WI38 (cell line): ENCODE results near the gene FBXO38.

Experiments
- H3K4me3 ChIP-seq: 2 replicates; pipeline ENCODE4 v1.5.1; 2011; ENCODE audit warnings: low read depth, mild to moderate bottlenecking, control low read depth, low read length
- TF ChIP-seq, protein P1 (sequence below): IDR thresholded peaks from 2 replicates; pipeline ENCODE4 v1.5.1; 2012; ENCODE audit warnings: low read depth, mild to moderate bottlenecking, control low read depth, low read length

FBXO38 gene

DNA sequence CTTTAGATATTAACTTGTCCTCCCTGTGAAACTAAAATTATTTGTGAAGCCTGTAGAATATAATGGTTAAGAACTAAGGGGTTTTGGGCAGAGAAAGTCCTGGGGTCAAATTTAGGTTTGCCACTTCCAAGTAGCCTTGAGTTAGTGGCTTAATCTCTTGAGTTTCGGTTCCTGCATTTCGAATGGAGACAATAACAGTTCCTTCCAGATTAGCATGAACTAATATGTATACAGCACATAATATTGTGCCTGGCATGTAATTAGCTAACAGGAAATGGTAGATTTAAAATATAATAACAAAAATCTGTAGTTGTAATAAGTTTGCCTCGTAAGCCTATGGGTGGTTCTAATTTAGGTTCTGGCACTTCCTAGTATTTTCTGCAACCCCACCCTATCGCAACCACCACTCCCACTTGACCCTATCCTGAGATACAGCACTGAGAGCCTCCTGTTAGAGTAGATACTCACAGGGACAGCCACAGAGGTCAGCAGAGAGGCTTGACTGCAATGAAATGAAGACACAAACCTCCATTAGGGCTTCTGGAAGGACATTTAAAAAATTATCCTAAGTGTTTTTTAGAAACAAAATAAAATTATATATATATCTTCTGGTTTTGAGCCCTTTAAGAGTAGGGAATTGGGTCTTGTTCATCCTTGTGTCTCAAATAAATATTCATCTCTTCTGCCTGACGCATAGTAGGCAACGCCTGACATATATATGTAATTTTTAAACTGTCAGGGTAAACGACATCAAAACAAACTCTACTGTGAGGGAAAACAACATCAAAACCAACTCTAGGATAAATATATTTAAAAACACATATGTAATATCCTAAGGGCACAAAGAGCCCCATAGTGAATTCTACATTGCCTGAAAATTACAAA lies 39.9 kb upstream of the FBXO38 start:
- TF ChIP-seq, protein P1, sequence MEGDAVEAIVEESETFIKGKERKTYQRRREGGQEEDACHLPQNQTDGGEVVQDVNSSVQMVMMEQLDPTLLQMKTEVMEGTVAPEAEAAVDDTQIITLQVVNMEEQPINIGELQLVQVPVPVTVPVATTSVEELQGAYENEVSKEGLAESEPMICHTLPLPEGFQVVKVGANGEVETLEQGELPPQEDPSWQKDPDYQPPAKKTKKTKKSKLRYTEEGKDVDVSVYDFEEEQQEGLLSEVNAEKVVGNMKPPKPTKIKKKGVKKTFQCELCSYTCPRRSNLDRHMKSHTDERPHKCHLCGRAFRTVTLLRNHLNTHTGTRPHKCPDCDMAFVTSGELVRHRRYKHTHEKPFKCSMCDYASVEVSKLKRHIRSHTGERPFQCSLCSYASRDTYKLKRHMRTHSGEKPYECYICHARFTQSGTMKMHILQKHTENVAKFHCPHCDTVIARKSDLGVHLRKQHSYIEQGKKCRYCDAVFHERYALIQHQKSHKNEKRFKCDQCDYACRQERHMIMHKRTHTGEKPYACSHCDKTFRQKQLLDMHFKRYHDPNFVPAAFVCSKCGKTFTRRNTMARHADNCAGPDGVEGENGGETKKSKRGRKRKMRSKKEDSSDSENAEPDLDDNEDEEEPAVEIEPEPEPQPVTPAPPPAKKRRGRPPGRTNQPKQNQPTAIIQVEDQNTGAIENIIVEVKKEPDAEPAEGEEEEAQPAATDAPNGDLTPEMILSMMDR: no peak

DNA sequence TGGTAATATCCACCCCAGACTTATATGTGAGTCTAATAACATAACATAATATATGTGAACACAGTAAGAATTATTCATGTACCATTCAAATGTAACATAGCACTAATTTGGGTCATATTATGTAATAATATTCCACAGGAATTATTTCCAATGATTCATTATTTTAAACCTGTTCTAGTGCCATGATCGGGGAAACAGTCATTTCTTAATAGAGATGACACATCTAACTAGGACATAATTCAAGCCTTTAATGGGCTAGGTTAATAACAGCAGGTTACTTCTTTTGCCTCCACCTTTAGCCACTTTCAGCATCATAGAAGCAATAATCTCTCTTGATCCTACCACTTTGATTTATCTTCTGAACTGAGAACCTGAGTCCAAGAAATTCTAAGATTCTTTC lies 36.1 kb upstream of the FBXO38 start:
- no peak overlapping the region for H3K4me3 ChIP-seq
- TF ChIP-seq, protein P1: no peak

More for the DNA sequence above, 39.9 kb upstream of the FBXO38 start:
- no peak overlapping the region for H3K4me3 ChIP-seq

DNA sequence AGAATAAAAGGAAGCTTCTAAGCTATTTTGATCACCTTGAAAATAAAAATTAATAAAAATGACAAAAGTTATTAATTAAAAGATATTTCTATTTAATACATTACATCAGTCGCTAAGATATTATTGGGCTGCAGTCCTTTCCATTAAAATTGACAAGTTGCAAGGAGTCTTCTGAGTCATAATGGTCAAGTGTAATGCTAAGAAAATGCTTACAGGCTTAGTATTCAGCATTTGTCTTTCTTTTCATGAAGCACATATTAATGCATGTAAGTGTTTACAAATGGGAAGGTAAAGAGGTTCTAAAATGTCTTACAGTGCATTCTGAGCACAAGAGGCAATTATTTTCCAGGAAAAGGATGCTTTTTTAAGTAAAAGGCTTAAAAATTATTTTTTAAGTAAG lies 31.1 kb upstream of the FBXO38 start:
- TF ChIP-seq, protein P1: no peak
- no peak overlapping the region for H3K4me3 ChIP-seq

DNA sequence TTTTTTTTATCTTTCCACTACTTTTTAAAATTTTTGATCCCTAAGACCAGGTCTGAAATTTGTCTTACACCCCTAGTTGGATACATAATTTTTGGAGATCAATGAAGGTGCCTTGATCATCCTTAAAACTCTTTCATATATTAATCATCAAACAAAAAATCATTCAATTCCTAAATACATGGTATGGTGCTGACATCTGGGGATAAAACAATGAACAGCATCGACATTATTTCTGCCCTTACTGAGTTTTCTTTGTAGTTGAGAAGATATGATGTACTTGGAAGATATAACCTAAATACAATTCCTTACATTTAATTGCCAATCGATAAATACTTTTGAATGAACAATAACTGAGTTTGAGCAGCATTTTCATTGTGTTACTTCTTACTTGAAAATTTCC lies 30.1 kb upstream of the FBXO38 start:
- TF ChIP-seq, protein P1: no peak
- H3K4me3 ChIP-seq: no peak overlapping the region

DNA sequence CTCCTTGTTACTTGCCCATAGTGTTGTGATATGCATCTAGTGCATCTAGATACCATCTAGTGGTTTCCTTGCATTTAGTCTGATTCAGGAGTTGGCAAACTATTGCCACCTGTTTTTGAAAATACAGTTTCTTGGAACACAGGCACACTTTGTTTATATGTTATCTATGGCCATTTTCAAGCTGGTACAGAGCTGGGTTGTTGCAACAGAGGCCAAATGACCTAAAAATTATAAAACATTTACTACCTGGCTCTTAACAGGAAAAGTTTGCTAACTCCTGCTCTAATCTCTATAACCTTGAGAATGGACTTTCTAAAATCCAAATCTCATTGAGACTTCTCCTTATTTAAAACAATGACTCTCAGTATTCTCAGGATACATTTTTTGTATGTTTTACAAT lies 19.4 kb upstream of the FBXO38 start:
- TF ChIP-seq, protein P1: no peak
- no peak overlapping the region for H3K4me3 ChIP-seq

DNA sequence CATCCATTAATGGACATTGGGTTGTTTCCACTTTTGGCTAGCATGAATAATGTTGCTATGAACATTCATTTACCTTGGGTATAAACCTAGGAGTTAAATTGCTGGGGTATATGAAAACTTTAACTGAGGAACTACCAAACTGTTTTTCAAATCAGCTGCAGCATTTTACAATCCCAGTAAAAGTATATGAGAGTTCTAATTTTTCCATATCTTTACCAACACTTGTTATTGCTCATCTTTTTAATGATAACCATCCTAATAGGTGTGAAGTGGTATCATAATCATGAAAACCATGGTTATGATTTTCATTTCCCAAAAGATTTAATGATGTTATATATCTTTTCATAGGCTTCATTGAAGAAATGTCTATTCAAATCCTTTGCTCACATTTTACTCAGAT lies 15.5 kb upstream of the FBXO38 start:
- TF ChIP-seq, protein P1: no peak

DNA sequence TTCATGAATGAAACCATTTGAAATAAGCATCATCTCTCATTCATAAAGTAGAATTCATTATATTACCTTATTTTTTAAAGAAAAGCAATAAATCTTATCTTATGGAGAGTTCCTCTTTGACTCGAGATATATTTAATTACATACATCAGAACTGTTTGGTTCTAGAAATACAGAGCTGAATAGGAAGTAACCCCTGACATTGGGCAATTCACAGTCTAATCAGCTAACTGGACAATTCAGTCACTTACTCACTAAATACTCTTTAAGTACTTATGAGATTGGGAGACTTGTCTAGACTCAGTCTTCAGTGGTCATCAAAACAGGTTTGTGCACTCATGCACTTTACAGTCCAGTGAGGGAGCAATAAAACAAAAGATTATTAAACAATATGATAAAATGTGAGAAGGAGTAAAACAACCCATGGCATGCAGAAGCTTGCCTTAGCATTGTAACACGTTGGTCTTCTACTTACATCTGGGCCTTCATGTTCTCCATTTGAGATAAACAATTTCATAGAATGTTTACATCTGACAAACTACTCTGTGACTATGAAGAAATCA lies 11.5 kb upstream of the FBXO38 start:
- TF ChIP-seq, protein P1: no peak
- no peak overlapping the region for H3K4me3 ChIP-seq

More for the DNA sequence above, 15.5 kb upstream of the FBXO38 start:
- no peak overlapping the region for H3K4me3 ChIP-seq
